ENCODE results near the gene POTEG.
"Not testable (repeated sequence)": the region's sequence is repeated elsewhere in the genome, so short reads cannot be mapped to it uniquely, and the experiment has no call there.

Gene POTEG

GRCh38 chr14:19408519-19408918 is 25.6 kb downstream of the POTEG start:
- H3K9me3 ChIP-seq (ENCODE audit: severe bottlenecking); H3K4me3 ChIP-seq (ENCODE audit: severe bottlenecking); H3K27ac ChIP-seq (ENCODE audit: poor library complexity, severe bottlenecking); H3K36me3 ChIP-seq (ENCODE audit: low read depth); ATAC-seq (ENCODE audit: low read depth); H3K4me1 ChIP-seq (ENCODE audit: insufficient read depth, poor library complexity, severe bottlenecking); H3K27me3 ChIP-seq (ENCODE audit: insufficient read depth, poor library complexity, severe bottlenecking); DNase-seq (ENCODE audit: low spot score): not testable (repeated sequence)

- H3K27me3 ChIP-seq (ENCODE audit: insufficient read depth, poor library complexity, severe bottlenecking): not testable (repeated sequence)
These were observed 32.0 kb downstream of the POTEG start for GRCh38 chr14:19402097-19402496.

GRCh38 chr14:19394727-19395126 is 39.4 kb downstream of the POTEG start:
- not testable (repeated sequence) for H3K27ac ChIP-seq (ENCODE audit: poor library complexity, severe bottlenecking); H3K4me3 ChIP-seq (ENCODE audit: severe bottlenecking); H3K27me3 ChIP-seq (ENCODE audit: insufficient read depth, poor library complexity, severe bottlenecking); DNase-seq (ENCODE audit: low spot score); H3K36me3 ChIP-seq (ENCODE audit: low read depth); H3K9me3 ChIP-seq (ENCODE audit: severe bottlenecking); H3K4me1 ChIP-seq (ENCODE audit: insufficient read depth, poor library complexity, severe bottlenecking); ATAC-seq (ENCODE audit: low read depth)

More at GRCh38 chr14:19402097-19402496, 32.0 kb downstream of the POTEG start:
- not testable (repeated sequence) for H3K4me1 ChIP-seq (ENCODE audit: insufficient read depth, poor library complexity, severe bottlenecking); ATAC-seq (ENCODE audit: low read depth); H3K36me3 ChIP-seq (ENCODE audit: low read depth); H3K27ac ChIP-seq (ENCODE audit: poor library complexity, severe bottlenecking); H3K9me3 ChIP-seq (ENCODE audit: severe bottlenecking); H3K4me3 ChIP-seq (ENCODE audit: severe bottlenecking); DNase-seq (ENCODE audit: low spot score)

GRCh38 chr14:19390230-19390629 is 43.9 kb downstream of the POTEG start:
- DNase-seq (ENCODE audit: low spot score); ATAC-seq (ENCODE audit: low read depth); H3K9me3 ChIP-seq (ENCODE audit: severe bottlenecking); H3K36me3 ChIP-seq (ENCODE audit: low read depth); H3K27me3 ChIP-seq (ENCODE audit: insufficient read depth, poor library complexity, severe bottlenecking); H3K4me1 ChIP-seq (ENCODE audit: insufficient read depth, poor library complexity, severe bottlenecking); H3K27ac ChIP-seq (ENCODE audit: poor library complexity, severe bottlenecking); H3K4me3 ChIP-seq (ENCODE audit: severe bottlenecking): not testable (repeated sequence)

GRCh38 chr14:19388741-19389140 is 45.4 kb downstream of the POTEG start:
- H3K36me3 ChIP-seq (ENCODE audit: low read depth); ATAC-seq (ENCODE audit: low read depth); H3K27ac ChIP-seq (ENCODE audit: poor library complexity, severe bottlenecking); DNase-seq (ENCODE audit: low spot score); H3K4me1 ChIP-seq (ENCODE audit: insufficient read depth, poor library complexity, severe bottlenecking); H3K27me3 ChIP-seq (ENCODE audit: insufficient read depth, poor library complexity, severe bottlenecking); H3K4me3 ChIP-seq (ENCODE audit: severe bottlenecking); H3K9me3 ChIP-seq (ENCODE audit: severe bottlenecking): not testable (repeated sequence)

- H3K4me3 ChIP-seq (ENCODE audit: severe bottlenecking); H3K4me1 ChIP-seq (ENCODE audit: insufficient read depth, poor library complexity, severe bottlenecking): not testable (repeated sequence)
These were observed 47.1 kb downstream of the POTEG start for GRCh38 chr14:19386996-19387395.

GRCh38 chr14:19386309-19386708 is 47.8 kb downstream of the POTEG start:
- H3K36me3 ChIP-seq (ENCODE audit: low read depth); H3K9me3 ChIP-seq (ENCODE audit: severe bottlenecking); H3K4me3 ChIP-seq (ENCODE audit: severe bottlenecking); H3K27me3 ChIP-seq (ENCODE audit: insufficient read depth, poor library complexity, severe bottlenecking); H3K27ac ChIP-seq (ENCODE audit: poor library complexity, severe bottlenecking); ATAC-seq (ENCODE audit: low read depth); DNase-seq (ENCODE audit: low spot score); H3K4me1 ChIP-seq (ENCODE audit: insufficient read depth, poor library complexity, severe bottlenecking): not testable (repeated sequence)

More at GRCh38 chr14:19386996-19387395, 47.1 kb downstream of the POTEG start:
- not testable (repeated sequence) for H3K27me3 ChIP-seq (ENCODE audit: insufficient read depth, poor library complexity, severe bottlenecking); H3K27ac ChIP-seq (ENCODE audit: poor library complexity, severe bottlenecking); H3K36me3 ChIP-seq (ENCODE audit: low read depth); ATAC-seq (ENCODE audit: low read depth); H3K9me3 ChIP-seq (ENCODE audit: severe bottlenecking); DNase-seq (ENCODE audit: low spot score)

GRCh38 chr14:19384088-19384781 is 49.9 kb downstream of the POTEG start:
- H3K36me3 ChIP-seq (ENCODE audit: low read depth); H3K4me3 ChIP-seq (ENCODE audit: severe bottlenecking); H3K9me3 ChIP-seq (ENCODE audit: severe bottlenecking); DNase-seq (ENCODE audit: low spot score); H3K27me3 ChIP-seq (ENCODE audit: insufficient read depth, poor library complexity, severe bottlenecking); ATAC-seq (ENCODE audit: low read depth); H3K4me1 ChIP-seq (ENCODE audit: insufficient read depth, poor library complexity, severe bottlenecking); H3K27ac ChIP-seq (ENCODE audit: poor library complexity, severe bottlenecking): not testable (repeated sequence)

GRCh38 chr14:19383008-19383584 is 51.0 kb downstream of the POTEG start:
- not testable (repeated sequence) for H3K36me3 ChIP-seq (ENCODE audit: low read depth); ATAC-seq (ENCODE audit: low read depth); H3K4me1 ChIP-seq (ENCODE audit: insufficient read depth, poor library complexity, severe bottlenecking); H3K27me3 ChIP-seq (ENCODE audit: insufficient read depth, poor library complexity, severe bottlenecking); DNase-seq (ENCODE audit: low spot score); H3K27ac ChIP-seq (ENCODE audit: poor library complexity, severe bottlenecking); H3K9me3 ChIP-seq (ENCODE audit: severe bottlenecking); H3K4me3 ChIP-seq (ENCODE audit: severe bottlenecking)

- not testable (repeated sequence) for ATAC-seq (ENCODE audit: low read depth); H3K27ac ChIP-seq (ENCODE audit: poor library complexity, severe bottlenecking); H3K36me3 ChIP-seq (ENCODE audit: low read depth); DNase-seq (ENCODE audit: low spot score); H3K27me3 ChIP-seq (ENCODE audit: insufficient read depth, poor library complexity, severe bottlenecking); H3K4me1 ChIP-seq (ENCODE audit: insufficient read depth, poor library complexity, severe bottlenecking); H3K9me3 ChIP-seq (ENCODE audit: severe bottlenecking); H3K4me3 ChIP-seq (ENCODE audit: severe bottlenecking)
These were observed 54.0 kb downstream of the POTEG start for GRCh38 chr14:19380137-19380536.

- H3K4me3 ChIP-seq (ENCODE audit: severe bottlenecking); ATAC-seq (ENCODE audit: low read depth); H3K27me3 ChIP-seq (ENCODE audit: insufficient read depth, poor library complexity, severe bottlenecking); H3K27ac ChIP-seq (ENCODE audit: poor library complexity, severe bottlenecking); H3K36me3 ChIP-seq (ENCODE audit: low read depth); H3K9me3 ChIP-seq (ENCODE audit: severe bottlenecking); DNase-seq (ENCODE audit: low spot score); H3K4me1 ChIP-seq (ENCODE audit: insufficient read depth, poor library complexity, severe bottlenecking): not testable (repeated sequence)
These were observed 59.7 kb downstream of the POTEG start for GRCh38 chr14:19374451-19374903.

Data from RWPE2 (cell line).